GM23338 (cell line): ENCODE results near the gene MERTK. TPM values are rescaled to one million over a fixed set of nuclear protein-coding genes. Genes with fewer than 3 reads are reported as not detected.

Source experiments
- ATAC-seq: fragments of 200-7000 bp; cut with Tn5 transposase; 3 replicates; pipeline ENCODE4 v1.9.1; 2020
- DNase-seq: peaks from one replicate; pipeline ENCODE4 v3.0.0-alpha.2; 2015; ENCODE audit warnings: low spot score
- H2AFZ ChIP-seq: fragments of 200-600 bp; sonication (generic); 2 replicates; pipeline ENCODE4 v1.8.0; 2016; ENCODE audit warnings: antibody characterized with exemption, mild to moderate bottlenecking, moderate library complexity
- H3F3A ChIP-seq: fragments of 200-600 bp; sonication (generic); replicated peaks from 2 replicates; pipeline ENCODE4 v1.8.0; 2017; ENCODE audit warnings: antibody characterized with exemption, mixed run types, low read depth
- H3K27ac ChIP-seq: fragments of 200-600 bp; sonication (generic); 2 replicates; pipeline ENCODE4 v1.6.1; 2016; ENCODE audit warnings: low read depth
- H3K27me3 ChIP-seq: fragments of 200-600 bp; sonication (generic); 2 replicates; pipeline ENCODE4 v1.8.0; 2016; ENCODE audit warnings: mild to moderate bottlenecking, mixed run types, moderate library complexity; ENCODE audit not compliant: insufficient read depth
- H3K36me3 ChIP-seq: fragments of 200-600 bp; sonication (generic); 2 replicates; pipeline ENCODE4 v1.8.0; 2016; ENCODE audit warnings: mild to moderate bottlenecking; ENCODE audit not compliant: insufficient read depth
- H3K4me1 ChIP-seq: fragments of 200-600 bp; sonication (generic); 2 replicates; pipeline ENCODE4 v1.8.0; 2016; ENCODE audit warnings: mild to moderate bottlenecking, moderate library complexity; ENCODE audit not compliant: insufficient read depth
- H3K4me2 ChIP-seq: fragments of 200-600 bp; sonication (generic); 2 replicates; pipeline ENCODE4 v1.7.1; 2017; ENCODE audit warnings: mixed run types
- H3K4me3 ChIP-seq: fragments of 200-600 bp; sonication (generic); 2 replicates; pipeline ENCODE4 v1.6.1; 2016; ENCODE audit warnings: mixed run types
- H3K79me2 ChIP-seq: fragments of 200-600 bp; sonication (generic); replicated peaks from 2 replicates; pipeline ENCODE4 v1.8.0; 2017; ENCODE audit warnings: mild to moderate bottlenecking; ENCODE audit not compliant: insufficient read depth
- H3K9me2 ChIP-seq: fragments of 200-600 bp; sonication (generic); 2 replicates; pipeline ENCODE4 v1.8.0; 2017; ENCODE audit not compliant: insufficient read depth
- H4K20me1 ChIP-seq: fragments of 200-600 bp; sonication (generic); replicated peaks from 2 replicates; pipeline ENCODE4 v1.8.0; 2017; ENCODE audit warnings: mild to moderate bottlenecking; ENCODE audit not compliant: insufficient read depth
- H3K27ac Mint-ChIP-seq: 2 replicates; pipeline ENCODE4 v1.8.0; 2020; ENCODE audit warnings: inconsistent platforms, mild to moderate bottlenecking, moderate library complexity, mixed read lengths
- H3K27me3 Mint-ChIP-seq: 3 replicates; pipeline ENCODE4 v1.8.0; 2022; ENCODE audit warnings: low read depth, mild to moderate bottlenecking, moderate library complexity, mixed read lengths, inconsistent platforms; ENCODE audit not compliant: insufficient read depth, poor library complexity
- H3K36me3 Mint-ChIP-seq: 3 replicates; pipeline ENCODE4 v1.8.0; 2021; ENCODE audit warnings: low read depth, mild to moderate bottlenecking, inconsistent platforms, moderate library complexity, mixed read lengths
- H3K4me1 Mint-ChIP-seq: 3 replicates; pipeline ENCODE4 v1.8.0; 2020; ENCODE audit warnings: mild to moderate bottlenecking, inconsistent platforms, mixed read lengths
- H3K4me3 Mint-ChIP-seq: 3 replicates; pipeline ENCODE4 v1.8.0; 2021; ENCODE audit warnings: moderate library complexity, mild to moderate bottlenecking, inconsistent platforms, mixed read lengths
- H3K9me3 Mint-ChIP-seq: 3 replicates; pipeline ENCODE4 v1.8.0; 2020; ENCODE audit warnings: moderate library complexity, mild to moderate bottlenecking, inconsistent platforms, mixed read lengths
- JUNB ChIP-seq: IDR thresholded peaks from one replicate; pipeline ENCODE4 v1.6.1; 2016; ENCODE audit warnings: antibody characterized with exemption; ENCODE audit not compliant: unreplicated experiment
- POLR2AphosphoS5 ChIP-seq: IDR thresholded peaks from 2 replicates; pipeline ENCODE4 v1.6.1; 2016; ENCODE audit warnings: antibody characterized with exemption, low read depth
- STAT1 ChIP-seq: IDR thresholded peaks from one replicate; pipeline ENCODE4 v1.6.1; 2016; ENCODE audit warnings: antibody characterized with exemption; ENCODE audit not compliant: unreplicated experiment
- polyA plus RNA-seq: library from polyadenylated mRNA; unstranded; fragments of >200 nt; fragmentation: Nextera tagmentation; extraction: Ambion mirVana; gene quantifications from 2 replicates; pipeline ENCODE4 v1.2.1, GENCODE V29; 2016
- total RNA-seq: library from RNA; depleted of rRNA; stranded (reverse); fragments of >200 nt; shearing (Covaris generic); gene quantifications from 2 replicates; pipeline ENCODE4 v1.2.3, GENCODE V29; 2014
- TF ChIP-seq, protein P1 (sequence below): fragments of 250-450 bp; sonication (Bioruptor Pico); IDR thresholded peaks from 2 replicates; pipeline ENCODE4 v1.5.0; 2020; ENCODE audit warnings: mild to moderate bottlenecking, moderate library complexity

MERTK gene
- total and polyA plus RNA-seq, 2 experiments from 2014 or later = 3.0 to 9.0 TPM

- TF ChIP-seq, protein P1, sequence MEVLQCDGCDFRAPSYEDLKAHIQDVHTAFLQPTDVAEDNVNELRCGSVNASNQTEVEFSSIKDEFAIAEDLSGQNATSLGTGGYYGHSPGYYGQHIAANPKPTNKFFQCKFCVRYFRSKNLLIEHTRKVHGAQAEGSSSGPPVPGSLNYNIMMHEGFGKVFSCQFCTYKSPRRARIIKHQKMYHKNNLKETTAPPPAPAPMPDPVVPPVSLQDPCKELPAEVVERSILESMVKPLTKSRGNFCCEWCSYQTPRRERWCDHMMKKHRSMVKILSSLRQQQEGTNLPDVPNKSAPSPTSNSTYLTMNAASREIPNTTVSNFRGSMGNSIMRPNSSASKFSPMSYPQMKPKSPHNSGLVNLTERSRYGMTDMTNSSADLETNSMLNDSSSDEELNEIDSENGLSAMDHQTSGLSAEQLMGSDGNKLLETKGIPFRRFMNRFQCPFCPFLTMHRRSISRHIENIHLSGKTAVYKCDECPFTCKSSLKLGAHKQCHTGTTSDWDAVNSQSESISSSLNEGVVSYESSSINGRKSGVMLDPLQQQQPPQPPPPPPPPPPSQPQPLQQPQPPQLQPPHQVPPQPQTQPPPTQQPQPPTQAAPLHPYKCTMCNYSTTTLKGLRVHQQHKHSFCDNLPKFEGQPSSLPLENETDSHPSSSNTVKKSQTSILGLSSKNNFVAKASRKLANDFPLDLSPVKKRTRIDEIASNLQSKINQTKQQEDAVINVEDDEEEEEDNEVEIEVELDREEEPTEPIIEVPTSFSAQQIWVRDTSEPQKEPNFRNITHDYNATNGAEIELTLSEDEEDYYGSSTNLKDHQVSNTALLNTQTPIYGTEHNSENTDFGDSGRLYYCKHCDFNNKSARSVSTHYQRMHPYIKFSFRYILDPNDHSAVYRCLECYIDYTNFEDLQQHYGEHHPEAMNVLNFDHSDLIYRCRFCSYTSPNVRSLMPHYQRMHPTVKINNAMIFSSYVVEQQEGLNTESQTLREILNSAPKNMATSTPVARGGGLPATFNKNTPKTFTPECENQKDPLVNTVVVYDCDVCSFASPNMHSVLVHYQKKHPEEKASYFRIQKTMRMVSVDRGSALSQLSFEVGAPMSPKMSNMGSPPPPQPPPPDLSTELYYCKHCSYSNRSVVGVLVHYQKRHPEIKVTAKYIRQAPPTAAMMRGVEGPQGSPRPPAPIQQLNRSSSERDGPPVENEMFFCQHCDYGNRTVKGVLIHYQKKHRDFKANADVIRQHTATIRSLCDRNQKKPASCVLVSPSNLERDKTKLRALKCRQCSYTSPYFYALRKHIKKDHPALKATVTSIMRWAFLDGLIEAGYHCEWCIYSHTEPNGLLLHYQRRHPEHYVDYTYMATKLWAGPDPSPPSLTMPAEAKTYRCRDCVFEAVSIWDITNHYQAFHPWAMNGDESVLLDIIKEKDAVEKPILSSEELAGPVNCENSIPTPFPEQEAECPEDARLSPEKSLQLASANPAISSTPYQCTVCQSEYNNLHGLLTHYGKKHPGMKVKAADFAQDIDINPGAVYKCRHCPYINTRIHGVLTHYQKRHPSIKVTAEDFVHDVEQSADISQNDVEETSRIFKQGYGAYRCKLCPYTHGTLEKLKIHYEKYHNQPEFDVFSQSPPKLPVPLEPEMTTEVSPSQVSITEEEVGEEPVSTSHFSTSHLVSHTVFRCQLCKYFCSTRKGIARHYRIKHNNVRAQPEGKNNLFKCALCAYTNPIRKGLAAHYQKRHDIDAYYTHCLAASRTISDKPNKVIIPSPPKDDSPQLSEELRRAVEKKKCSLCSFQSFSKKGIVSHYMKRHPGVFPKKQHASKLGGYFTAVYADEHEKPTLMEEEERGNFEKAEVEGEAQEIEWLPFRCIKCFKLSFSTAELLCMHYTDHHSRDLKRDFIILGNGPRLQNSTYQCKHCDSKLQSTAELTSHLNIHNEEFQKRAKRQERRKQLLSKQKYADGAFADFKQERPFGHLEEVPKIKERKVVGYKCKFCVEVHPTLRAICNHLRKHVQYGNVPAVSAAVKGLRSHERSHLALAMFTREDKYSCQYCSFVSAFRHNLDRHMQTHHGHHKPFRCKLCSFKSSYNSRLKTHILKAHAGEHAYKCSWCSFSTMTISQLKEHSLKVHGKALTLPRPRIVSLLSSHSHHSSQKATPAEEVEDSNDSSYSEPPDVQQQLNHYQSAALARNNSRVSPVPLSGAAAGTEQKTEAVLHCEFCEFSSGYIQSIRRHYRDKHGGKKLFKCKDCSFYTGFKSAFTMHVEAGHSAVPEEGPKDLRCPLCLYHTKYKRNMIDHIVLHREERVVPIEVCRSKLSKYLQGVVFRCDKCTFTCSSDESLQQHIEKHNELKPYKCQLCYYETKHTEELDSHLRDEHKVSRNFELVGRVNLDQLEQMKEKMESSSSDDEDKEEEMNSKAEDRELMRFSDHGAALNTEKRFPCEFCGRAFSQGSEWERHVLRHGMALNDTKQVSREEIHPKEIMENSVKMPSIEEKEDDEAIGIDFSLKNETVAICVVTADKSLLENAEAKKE (CRISPR knock-in tag) = no peak
- no peak for TF ChIP-seq JUNB
- TF ChIP-seq POLR2AphosphoS5 = no peak; the same call in 1 of the 2 replicates
These were observed 155.8 kb downstream of the MERTK start (continued) for GRCh38 chr2:112053917-112054846.

DNA sequence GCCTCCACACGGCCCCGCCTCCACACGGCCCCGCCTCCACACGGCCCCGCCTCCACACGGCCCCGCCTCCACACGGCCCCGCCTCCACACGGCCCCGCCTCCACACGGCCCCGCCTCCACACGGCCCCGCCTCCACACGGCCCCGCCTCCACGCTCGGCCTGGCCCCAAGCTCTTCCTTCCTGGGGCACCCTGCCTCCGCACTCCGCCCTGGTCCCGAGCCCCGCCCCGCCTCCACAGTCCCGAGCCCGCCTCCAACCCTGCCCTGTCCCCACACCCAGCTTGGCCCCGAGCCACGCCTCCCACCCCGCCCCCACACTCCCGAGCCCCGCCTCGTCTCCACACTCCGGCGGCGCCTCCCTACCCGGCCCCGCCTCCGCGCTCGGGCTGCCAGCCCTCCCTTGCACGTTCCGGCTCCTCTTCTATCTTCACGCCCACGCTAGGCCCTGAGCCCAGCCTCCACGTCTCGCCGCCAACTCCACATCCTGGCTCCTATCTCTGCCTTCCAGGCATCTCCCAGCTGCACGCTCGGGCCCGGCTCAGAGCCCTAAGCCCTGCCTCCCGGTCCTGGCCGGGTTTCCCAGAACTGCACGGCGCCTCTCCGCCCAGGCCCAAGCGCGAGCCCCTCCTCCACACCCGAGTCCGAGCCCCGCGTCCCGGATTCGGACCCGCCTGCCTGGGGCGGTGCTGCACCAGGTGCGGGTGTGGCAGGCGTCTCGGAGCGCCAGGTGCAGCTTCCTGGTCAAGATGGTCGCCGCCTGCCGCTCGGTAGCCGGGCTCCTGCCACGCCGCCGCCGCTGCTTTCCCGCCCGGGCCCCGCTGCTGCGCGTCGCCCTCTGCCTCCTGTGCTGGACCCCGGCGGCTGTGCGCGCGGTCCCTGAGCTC, 156.7 kb downstream of the MERTK start, which contains the start of gene TMEM87B:
Gene TMEM87B (plus strand): TSS at position 423 of the 883 bp plus-strand sequence. CDS start 323 bp downstream, at position 746.
- Histone ChIP-seq H3K36me3 (no peaks in the 10 kb centered on the region), H3K27me3 (no peaks in the 10 kb centered on the region)

More for the DNA sequence above, 156.7 kb downstream of the MERTK start, which contains the start of gene TMEM87B:
- Histone ChIP-seq H3K79me2 (peaks cover 4% of the 10 kb centered on the region; the same call in 1 of the 2 replicates), H2AFZ (peak within 1 kb of the TSS; percentile 99), H3K4me1 (peaks cover 15% of the 10 kb centered on the region), H3F3A (peaks cover 3% of the 10 kb centered on the region), H3K9me2 (no peaks in the 10 kb centered on the region), H3K4me3 (peak within 1 kb of the TSS; percentile 96), H3K27ac (peak within 1 kb of the TSS; percentile 87; the same call in 1 of the 2 replicates), H3K4me2 (peak within 1 kb of the TSS; percentile 98), H4K20me1 (no peaks in the 10 kb centered on the region; the same call in none of the 2 replicates)
- peak within 1 kb of the TSS; percentile 91 for H3K27ac Mint-ChIP-seq
- peaks cover 13% of the 10 kb centered on the region for H3K27me3 Mint-ChIP-seq
- peak within 1 kb of the TSS; percentile 88 for H3K4me3 Mint-ChIP-seq
- peak; percentile 76 for TF ChIP-seq POLR2AphosphoS5
- TF ChIP-seq STAT1 = no peak
- DNase-seq (peak; percentile 97), ATAC-seq (peak; percentile 74)
- H3K4me1 Mint-ChIP-seq = peaks cover 22% of the 10 kb centered on the region
- H3K36me3 Mint-ChIP-seq = no peaks in the 10 kb centered on the region
- H3K9me3 Mint-ChIP-seq = peaks cover 3% of the 10 kb centered on the region; the same call in 2 of the 3 replicates
